HCT116 (cell line): ENCODE data around the gene TAC4.

ENCODE experiments used
- CEBPB ChIP-seq: IDR thresholded peaks from 2 replicates; pipeline ENCODE4 v1.6.1; 2012; ENCODE audit warnings: low read depth
- CTCF ChIP-seq, 3 experiments: fragments of 200-600 bp in 1 of 3; sonication (generic) in 1 of 3; IDR thresholded peaks in 2 of 3; conservative IDR thresholded peaks in 1 of 3; 2 replicates each; pipeline ENCODE4 v1.5.1; 2012 to 2017; ENCODE audit warnings: low read depth in 2 of 3, low read length in 2 of 3, antibody characterized with exemption in 1 of 3, borderline replicate concordance in 1 of 3, control low read depth in 1 of 3, mild to moderate bottlenecking in 1 of 3, mixed read lengths in 1 of 3, mixed run types in 1 of 3, moderate library complexity in 1 of 3; ENCODE audit not compliant: insufficient read depth in 1 of 3
- EZH2 ChIP-seq: fragments of 200-600 bp; sonication (generic); IDR thresholded peaks from 2 replicates; pipeline ENCODE4 v1.6.1; 2017; ENCODE audit warnings: antibody characterized with exemption, mixed run types
- POLR2A ChIP-seq: IDR thresholded peaks from 2 replicates; pipeline ENCODE4 v1.7.0; 2011; ENCODE audit warnings: borderline replicate concordance; ENCODE audit not compliant: insufficient read depth, insufficient read length; ENCODE audit errors: extremely low read depth
- POLR2AphosphoS5 ChIP-seq: IDR thresholded peaks from 2 replicates; pipeline ENCODE4 v1.6.1; 2011; ENCODE audit warnings: mild to moderate bottlenecking, low read depth, low read length, moderate library complexity
- RAD21 ChIP-seq: IDR thresholded peaks from 2 replicates; pipeline ENCODE4 v1.6.1; 2012; ENCODE audit warnings: low read depth, mild to moderate bottlenecking
- ZFX ChIP-seq: fragments of 450-650 bp; IDR thresholded peaks from 2 replicates; pipeline ENCODE4 v1.6.1; 2017

DNA sequence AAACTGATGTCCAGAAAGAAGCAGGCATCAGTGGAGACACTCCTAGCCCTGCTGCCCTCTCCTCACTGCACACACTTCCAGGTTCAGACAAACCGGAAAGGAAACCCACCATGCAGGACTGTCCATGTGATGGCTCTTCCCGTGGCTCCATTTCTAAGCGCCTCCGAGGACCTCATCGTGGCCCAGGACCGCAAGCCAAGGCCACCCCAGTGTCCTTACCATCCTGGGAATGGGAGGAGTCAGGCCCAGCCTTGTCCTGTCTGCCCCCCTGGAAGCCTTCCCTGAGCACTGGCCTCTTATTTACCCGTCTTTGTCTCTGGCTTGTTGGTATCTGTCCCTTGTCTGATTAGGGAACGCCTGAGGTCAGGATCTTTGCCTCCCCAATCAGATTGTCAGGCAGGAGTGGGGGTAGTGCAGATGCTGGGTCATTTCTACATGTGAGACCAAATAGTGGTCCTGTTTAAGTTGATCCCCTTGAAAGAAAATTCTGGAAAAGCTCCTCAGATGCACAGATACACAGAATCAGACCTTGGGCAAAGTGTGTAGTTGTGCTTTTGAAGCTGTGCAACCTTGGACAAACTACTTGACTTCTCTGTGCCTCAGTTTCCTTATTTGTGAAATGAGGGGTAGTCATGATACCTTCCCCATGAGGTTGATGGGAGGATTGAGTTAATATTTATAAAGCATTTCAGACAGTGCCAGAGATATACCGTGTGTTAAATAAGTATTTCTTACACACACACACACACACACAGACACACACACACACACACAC lies 744 bp downstream of the TAC4 start:
- TF ChIP-seq POLR2AphosphoS5 (no peak), ZFX (no peak), POLR2A (no peak), CTCF (IDR thresholded peaks at IDR 0.05 in 2 of 3, conservative IDR thresholded peaks at IDR 0.05 in 1 of 3; ENCODE audit: borderline replicate concordance in 1 of 3, insufficient read depth in 1 of 3, low read depth in 2 of 3, low read length in 2 of 3) (no peak), RAD21 (no peak), EZH2 (no peak), CEBPB (no peak)
